HG03108 (cell line): ENCODE results near the gene CRLF1.
A peak's percentile ranks its signal among the peaks of the same experiment; 100 is the strongest.

Experiments used
- ATAC-seq: cut with Tn5 transposase; IDR thresholded peaks from one replicate; pipeline ENCODE4 v1.9.1; 2021; ENCODE audit warnings: moderate library complexity; ENCODE audit not compliant: unreplicated experiment

The CRLF1 gene, protein sequence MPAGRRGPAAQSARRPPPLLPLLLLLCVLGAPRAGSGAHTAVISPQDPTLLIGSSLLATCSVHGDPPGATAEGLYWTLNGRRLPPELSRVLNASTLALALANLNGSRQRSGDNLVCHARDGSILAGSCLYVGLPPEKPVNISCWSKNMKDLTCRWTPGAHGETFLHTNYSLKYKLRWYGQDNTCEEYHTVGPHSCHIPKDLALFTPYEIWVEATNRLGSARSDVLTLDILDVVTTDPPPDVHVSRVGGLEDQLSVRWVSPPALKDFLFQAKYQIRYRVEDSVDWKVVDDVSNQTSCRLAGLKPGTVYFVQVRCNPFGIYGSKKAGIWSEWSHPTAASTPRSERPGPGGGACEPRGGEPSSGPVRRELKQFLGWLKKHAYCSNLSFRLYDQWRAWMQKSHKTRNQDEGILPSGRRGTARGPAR

DNA sequence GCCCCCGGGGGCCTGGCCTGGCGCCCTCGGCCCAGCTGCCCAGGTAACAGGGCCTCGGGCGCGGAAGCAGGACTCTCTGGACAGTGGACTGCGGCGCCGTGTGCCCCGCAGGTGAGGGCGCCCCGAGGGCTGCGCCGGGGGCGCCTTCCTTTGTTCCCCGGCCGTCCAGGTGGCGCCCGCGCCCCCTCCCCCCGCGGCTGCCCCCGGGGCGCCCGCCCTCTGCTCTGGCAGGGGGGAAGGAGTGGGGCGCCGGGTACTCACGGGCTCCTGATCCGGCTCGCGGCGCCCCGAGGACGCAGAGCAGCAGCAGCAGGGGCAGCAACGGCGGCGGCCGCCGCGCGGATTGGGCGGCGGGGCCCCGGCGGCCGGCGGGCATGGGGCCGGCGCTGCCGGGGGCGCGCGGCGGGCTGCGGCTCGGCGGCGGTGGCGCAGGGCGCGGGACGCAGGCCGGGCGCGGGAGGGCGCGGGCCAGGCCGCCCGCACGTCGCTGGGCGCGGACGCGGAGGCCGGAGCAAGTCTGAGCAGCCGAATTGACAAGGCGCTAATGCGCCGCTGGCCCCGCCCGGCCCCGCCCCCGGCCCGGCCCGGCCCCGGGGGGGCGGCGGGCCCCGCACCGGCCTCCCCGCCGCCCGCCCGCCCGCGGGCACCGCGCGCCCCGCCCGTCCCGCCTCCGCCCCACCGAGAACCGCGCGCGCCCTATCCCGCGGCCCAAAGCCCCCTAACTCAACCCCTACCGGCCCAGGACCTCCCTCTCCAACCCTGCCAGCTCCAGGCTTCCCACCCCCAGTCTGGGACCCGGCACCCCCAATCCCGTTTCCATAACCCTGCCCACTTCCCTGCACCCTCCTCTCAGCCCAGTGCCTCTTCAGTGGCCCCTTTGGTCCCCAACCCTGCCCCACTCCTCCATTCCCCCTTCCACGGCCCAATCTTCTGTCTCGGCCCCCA is at the start of gene CRLF1:
Gene CRLF1, minus strand, starts transcription at position 519 of the 945 bp plus-strand sequence. Its CDS starts 143 bp downstream, at position 376.
- no peak for ATAC-seq

DNA sequence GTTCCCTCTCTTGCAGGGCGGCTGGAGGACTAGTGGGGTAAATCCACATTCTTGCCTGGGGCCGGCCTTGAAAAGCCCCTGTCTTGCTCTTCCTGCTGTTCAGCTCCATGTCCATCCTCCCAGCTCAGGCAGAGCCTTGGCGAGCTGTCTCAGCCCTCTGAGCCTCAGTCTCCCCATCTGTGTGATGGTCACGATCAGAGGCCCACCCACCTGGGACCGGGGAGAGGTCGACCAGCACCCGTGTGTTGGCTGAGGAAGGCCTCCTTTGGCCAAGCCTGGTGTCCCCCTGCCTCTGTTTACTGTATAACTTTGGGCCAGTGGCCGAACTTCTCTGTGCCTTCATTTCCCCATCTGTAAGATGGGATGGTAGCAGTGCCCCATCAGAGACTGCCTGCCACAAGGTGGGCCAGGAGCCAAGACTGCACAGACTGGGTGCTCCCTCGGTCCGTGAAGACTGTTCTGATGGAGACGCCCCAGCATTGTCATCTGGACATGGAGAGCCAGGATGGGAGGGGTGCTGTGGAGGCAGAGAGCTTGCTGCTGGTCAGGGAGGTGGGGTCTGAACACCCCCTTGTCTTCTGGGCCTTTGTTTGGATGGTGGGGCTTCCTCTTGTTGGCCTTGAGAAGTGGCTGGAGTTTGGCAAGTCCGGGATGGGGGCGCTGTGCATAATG is 48.7 kb upstream of the CRLF1 start:
- ATAC-seq: no peak

DNA sequence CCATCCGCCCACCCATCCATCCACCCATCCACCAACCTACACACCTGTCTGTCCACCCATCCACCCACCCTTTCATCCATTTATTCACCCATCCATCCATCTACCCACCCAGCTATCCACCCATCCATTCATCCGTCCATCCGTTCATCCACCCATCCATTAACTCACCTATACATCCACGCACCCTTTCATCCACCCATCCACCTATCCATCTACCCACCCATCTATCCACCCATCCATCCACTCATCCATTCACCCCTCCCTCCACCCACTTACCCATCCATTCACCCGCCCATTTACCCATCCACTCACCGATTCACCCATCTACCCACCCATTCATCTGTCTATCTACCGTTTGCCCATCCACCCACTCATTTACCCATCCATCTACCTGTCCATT is 47.9 kb upstream of the CRLF1 start:
- ATAC-seq: no peak

DNA sequence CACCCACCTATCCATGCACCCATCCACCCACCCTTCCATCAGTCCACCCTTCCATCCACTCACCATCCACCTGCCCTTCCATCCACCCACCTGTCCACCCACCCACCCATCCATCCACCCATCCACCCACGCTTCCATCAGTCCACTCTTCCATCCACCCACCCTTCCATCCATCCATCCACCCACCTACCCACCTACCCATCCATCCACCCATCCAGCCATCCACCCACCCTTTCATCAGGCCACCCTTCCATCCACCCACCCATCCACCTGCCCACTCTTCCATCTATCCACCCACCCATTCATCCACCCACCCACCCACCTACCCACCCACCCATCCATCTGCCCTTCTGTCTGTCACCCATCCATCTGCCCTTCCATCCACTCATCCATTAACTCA is 47.3 kb upstream of the CRLF1 start:
- no peak for ATAC-seq

DNA sequence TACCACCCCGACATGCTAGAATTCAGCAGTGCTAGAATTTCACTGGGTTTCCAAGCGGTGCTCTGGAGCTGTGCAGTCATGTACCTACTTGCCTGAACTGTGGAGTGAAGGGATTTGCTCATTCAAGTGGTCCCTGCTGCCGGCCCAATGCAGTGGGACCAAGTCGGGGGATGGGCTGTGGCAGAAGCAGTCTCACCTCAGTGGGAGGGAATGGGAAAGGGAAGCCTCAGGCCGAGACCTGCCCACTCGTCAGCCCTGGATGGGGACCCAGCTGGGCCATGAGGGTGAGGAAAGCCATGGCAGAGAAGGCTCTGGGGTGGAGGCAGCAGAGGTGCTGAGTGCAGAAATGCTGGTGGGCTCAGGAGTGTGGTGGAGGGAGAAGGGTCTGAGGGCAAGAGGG is 45.1 kb upstream of the CRLF1 start:
- no peak for ATAC-seq

DNA sequence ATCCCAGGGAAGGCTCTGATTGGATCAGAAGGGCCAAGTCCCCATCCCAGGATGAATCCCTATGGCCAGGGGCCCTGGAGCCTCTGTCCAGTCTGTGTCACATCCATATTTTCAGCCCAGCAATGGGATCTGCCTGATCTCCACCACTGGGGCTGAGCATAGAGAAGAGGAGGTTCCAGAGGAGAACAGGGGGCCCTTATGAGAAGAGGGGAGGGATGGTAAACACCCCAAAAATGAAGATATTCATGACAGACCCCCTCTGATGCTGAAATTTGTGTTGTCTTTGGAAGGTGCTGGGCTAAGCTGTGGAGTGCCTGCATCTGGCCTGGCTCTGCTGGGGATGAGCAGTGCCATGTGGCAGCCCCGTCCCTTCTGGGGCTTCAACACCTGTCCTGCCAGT is 44.7 kb upstream of the CRLF1 start:
- no peak for ATAC-seq

DNA sequence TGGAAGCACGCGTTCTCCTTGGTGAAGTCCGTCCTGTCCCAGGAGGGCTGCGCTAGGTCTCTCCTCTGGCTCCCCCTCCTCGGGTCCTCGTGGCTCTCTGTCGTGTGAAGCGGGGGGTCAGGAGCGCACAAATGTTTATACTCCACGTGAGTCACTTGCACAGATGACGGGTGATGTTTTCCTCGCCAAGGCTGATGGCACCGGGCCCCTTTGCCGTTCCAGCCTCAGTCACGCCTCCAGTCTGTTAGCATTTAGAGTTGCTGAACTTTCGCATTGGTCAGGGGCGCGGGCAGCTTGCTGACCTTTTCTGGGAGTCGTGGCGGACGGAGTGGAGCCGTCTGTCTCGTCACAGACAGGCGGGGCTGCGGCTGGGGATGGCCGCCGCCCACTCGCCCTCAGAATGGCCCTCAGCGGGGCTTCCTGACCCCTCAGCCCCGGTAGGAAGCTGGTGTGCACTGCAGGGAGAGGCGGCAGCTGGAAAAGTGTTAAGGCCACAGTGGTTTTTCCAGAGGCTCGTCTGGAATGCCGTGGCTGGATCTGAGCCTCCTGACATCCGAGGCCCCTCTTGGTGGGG is 44.0 kb upstream of the CRLF1 start:
- no peak for ATAC-seq

DNA sequence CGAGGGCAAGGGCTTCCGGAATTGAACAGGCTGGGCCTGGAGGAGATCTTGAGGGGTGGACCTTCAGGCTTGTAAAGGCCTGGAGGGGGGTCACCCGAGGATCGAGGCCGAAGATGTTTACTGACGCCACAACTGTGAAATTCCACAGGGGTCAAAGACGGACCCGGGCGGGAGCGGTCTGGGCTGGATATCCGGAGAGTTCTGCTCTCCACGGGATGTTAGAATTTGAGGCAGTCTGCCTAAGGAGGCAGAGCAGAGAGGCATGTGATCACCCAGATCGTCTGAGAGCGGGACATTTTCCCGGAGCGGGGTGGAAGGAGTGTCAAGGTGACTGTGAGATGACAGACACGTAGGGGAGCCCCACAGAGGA is 43.4 kb upstream of the CRLF1 start:
- no peak for ATAC-seq

DNA sequence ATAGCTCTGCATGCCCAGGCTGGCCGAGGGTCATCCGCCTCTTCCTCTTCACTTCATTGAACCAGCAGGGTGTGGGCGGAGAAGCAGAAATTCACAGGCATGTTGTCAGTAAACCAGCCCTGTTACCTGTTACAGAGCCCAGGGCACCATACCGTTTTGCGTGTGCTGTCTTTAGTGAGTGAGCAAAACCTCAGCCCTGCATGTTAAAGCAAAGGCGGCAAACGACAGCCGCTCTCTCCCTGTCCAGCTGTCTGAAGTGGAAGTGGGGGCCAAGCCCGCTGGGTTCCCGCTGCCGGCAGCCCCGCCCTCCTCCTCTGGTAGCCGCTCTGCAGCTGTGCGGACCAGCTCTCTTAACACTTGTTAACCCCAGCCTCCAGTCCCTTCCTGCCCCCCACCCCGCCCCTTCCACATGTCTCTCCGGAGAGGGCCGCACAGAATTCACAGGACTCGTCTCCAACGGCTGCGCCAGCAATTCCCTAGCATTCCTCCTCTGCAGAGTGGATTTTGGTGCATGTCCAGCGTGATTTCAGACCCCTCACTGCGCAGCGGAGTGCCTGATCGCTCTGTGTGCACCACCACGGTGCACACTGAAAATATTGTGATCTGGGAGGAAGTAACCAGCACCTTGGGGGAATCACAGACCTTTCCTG is 42.9 kb upstream of the CRLF1 start:
- peak; percentile 47 for ATAC-seq

DNA sequence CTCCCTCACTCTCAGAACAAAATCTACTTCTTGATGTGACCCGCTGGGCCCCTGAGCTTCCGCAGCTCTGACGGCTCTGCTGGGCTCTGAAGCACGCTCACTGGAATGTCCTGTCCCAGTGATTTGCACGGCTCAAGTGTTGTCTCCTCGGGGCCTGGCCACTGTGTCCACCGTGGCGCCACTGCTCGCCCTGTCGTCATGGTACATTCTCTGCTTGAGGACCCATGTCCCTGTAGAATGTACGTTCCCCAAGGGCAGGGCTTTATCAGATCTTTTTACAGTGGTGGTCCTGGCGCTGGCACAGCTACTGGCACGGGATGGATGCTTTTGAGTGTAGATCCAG is 42.3 kb upstream of the CRLF1 start:
- ATAC-seq: no peak

DNA sequence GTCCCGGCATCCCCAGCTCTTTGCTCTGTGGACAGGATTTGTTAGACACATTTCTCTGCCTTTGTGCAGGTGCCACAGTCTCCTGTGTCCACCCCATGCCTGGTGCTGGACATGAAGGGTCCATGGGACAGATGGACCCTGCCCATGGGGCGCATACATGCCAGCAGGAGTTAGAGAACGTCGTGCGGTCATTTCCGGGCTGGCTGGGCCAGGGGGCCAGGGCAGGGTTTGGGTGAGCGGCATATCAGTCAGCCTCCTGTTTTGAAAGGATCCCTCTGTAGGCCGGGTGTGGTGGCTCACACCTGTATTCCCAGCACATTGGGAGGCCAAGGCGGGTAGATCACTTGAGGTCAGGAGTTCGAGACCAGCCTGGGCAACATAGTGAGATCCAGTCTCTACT is 41.2 kb upstream of the CRLF1 start:
- no peak for ATAC-seq

DNA sequence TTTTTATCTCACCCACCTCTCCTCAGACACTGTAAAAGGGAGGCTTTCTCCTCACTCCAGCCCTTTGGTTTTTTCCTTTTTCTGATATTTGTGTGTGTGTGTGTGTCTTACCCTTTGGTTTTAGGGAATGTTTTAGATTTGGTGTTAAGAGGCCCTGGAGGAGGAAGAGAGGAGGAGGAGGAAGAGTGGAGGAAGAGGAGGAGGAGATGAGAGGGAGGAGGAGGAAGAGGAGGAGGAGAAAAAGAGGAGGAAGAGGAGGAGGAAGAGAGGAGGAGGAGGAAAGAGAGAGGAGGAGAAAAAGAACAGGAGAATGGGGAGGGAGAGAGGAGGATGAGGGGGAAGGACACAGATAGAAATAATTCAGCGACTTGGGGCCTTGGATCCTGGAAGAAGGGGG is 40.8 kb upstream of the CRLF1 start:
- no peak for ATAC-seq

DNA sequence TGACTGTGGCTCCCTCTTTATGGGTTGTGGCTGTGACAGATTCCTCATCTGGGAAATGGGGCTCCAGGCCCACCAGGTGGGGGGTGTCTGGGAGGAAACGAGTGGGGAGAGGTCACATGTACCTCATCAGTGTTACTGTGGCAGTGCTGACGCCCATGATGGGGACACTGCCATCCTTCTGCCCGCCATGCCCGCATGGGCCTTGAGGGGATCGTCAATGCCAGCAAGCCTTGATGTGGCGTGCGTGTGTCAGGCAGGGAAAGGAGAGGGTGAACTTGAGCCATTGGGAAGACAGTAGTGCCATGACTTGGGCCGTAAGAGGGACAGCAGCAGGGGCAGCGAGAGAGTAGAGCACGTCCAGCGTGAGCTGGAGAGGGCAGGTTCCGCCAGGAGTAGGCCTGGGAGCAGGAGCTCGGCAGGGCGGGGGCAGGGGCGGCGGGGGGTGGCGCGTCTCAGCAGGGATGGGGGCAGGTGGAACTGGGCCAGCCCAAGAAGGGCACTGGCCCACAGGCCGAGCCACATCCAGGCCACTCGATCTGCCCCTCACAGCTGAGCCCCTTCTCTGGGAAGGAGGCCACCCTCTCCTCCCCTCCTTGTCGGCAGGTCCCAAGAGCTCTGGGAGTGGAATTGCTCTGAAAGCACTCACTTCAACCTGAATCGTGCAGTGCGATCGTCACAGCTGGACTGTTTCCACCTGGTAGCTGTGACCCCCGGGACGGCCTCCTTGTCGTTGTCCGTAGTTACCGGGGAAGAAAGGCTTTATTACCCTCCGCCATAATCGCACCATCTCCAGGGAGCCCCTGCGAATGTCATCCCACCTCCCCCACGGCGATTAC is 40.2 kb upstream of the CRLF1 start:
- no peak for ATAC-seq

DNA sequence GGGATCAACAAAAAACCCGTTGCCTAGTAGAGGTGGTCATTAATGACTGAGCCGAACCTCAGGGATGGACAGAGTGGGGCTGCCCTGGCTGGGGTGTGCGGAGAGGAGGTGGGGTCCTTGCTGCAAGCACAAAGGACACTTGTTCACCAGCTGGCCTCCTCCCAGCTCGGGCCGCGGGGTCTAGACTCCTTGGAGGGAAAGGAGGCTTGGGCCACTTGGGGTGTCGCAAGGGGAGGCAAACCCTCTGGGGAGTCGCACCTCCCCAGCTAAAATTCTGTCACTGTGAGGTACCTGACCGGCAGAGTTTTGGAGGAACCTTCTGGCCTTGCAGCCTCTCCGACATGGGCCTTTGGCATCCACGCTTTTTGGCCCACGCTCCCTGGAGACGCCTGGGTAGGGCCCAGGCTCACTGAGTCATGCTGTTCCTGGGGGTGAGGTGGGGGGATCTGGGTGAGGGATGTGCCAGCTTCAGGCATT is 38.5 kb upstream of the CRLF1 start:
- ATAC-seq: no peak

DNA sequence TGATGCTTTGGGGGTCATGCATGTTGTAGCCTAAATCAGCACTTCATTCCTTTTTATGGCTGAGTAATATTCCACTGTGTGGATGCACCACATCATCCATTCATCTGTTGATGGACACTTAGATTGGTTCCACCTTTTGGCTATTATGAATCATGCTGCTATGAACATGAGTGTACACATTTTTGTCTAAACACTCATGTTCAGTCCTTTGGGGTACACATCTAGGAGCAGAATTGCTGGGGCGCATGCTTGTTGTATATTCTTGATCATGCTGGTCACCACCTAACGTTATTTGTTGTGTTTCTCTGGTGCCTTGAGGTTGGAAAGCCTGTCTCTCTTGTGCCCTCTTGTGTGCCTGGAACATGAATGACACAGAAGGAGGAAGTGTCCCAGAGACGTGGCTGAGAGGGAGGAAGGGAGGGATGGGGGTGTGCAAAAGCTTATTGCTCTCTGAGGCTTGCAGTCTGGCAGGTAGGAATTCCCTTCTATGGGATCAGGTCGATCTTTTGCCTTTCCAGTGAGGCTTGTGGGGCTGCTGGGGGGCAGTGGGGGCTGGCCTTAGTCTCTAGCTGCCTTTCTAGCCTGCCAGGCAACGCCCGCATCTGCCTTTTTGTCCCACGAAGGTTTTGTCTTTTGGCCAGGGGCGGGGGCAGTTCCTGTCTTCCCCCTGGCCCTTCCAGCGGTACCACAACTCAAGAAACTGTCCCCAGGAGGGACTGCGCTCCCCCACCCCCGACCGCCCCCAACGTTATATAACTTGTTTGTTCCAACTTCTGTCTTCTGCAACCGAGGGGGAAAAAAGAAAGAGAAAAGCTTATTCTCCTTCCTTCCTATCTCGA is 37.8 kb upstream of the CRLF1 start:
- ATAC-seq: no peak

DNA sequence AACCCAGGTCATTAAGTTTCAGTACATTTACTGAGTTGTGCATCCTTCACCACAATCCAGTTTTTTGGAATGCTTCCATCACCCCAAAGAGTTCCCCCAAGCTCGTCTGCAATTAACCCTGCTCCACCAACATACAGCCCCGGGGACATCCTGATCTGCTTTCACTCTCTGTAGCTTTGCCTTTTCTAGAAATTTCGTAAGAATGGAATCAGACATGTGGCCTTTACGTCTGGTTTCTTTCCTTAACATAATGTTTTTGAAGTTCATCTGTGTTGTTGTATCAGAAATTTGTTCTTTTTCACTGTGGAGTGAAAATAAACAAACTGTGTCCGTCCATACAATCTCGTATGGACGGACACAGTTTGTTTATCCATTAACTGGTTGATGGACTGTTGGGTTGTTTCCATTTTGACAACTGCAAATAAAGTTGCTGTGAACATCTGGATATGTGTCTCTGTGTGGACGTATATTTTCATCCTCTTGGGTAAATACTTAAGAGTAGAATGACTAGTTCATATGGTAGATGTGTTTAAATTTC is 33.2 kb upstream of the CRLF1 start:
- no peak for ATAC-seq

DNA sequence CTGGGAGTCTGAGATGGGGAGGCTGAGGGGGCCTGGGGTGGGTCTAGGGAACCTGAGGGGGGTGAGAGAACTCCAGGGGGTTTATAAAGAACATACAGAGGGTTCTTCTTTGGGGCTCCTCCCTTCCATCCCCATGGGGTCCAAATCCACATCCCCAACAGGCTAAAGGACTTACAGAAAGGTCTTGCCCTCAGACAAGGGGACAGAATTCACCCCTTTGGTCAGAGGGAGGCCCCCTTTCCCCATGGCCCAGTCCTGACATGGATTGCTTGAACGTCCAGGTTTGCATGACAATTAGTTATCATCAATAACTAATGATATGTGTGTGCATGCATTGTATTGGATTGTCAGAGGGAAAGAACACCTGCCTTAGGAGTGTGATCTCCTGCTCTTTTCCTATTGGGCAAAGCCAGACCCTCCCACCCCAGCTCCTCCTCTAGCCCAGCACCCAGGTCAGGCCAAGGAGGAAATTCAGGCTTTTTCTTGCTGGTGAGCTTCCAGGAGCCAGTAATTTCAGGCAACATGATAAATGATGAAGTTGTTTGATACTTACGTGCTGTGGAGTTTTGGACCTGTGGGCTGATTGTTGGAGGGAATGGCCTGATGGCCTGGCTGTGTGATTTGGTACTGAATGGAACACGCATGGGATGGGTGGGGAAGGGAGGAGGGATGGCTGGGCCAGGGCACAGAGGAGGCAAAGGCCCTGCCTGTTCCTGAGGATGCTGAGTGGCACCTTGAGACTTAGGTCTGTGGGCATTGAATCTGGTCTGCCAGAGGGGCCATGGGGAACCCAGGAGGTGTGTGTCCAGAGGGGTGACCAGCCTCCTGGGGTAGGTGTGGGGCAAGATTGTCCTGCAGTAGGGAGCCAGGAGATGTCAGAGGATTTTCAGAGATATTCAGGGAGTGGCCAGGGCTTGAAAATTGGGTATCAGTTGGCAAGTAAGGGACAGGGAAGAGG is 31.4 kb upstream of the CRLF1 start:
- ATAC-seq: no peak
